Nephron progenitor cell (in vitro differentiated cells): ENCODE data around the gene IARS2.

Source experiments
- DNase-seq: peaks from one replicate; pipeline ENCODE4 v3.0.0; 2021
- H3K27ac Mint-ChIP-seq: 2 replicates; pipeline ENCODE4 v1.8.0; 2021; ENCODE audit warnings: mild to moderate bottlenecking, moderate library complexity, mixed read lengths
- H3K27me3 Mint-ChIP-seq: 2 replicates; pipeline ENCODE4 v1.8.0; 2021; ENCODE audit warnings: mild to moderate bottlenecking, low read depth, mixed read lengths; ENCODE audit not compliant: poor library complexity
- H3K36me3 Mint-ChIP-seq: 2 replicates; pipeline ENCODE4 v1.8.0; 2021; ENCODE audit warnings: low read depth, mixed read lengths
- H3K4me1 Mint-ChIP-seq: 2 replicates; pipeline ENCODE4 v1.8.0; 2021; ENCODE audit warnings: mixed read lengths
- H3K4me3 Mint-ChIP-seq: 2 replicates; pipeline ENCODE4 v1.8.0; 2021; ENCODE audit warnings: mild to moderate bottlenecking, moderate library complexity, mixed read lengths
- H3K9me3 Mint-ChIP-seq: 2 replicates; pipeline ENCODE4 v1.8.0; 2021; ENCODE audit warnings: mild to moderate bottlenecking, moderate library complexity, mixed read lengths
- CTCF ChIP-seq: fragments of 200-600 bp; sonication (generic); IDR thresholded peaks from 2 replicates; pipeline ENCODE4 v1.5.0; 2021; ENCODE audit warnings: antibody characterized with exemption

IARS2 gene

GRCh38 chr1:220060876-220061275, 33.1 kb upstream of the IARS2 start:
- no peaks in the 10 kb centered on the region for H3K27me3 Mint-ChIP-seq
- H3K4me3 Mint-ChIP-seq, result no peak overlapping the region
- no peak for TF ChIP-seq CTCF
- DNase-seq, result no peak
- no peaks in the 10 kb centered on the region for H3K9me3 Mint-ChIP-seq
- H3K4me1 Mint-ChIP-seq, result no peaks in the 10 kb centered on the region
- H3K36me3 Mint-ChIP-seq, result peaks cover 59% of the 10 kb centered on the region
- no peak overlapping the region for H3K27ac Mint-ChIP-seq

DNA sequence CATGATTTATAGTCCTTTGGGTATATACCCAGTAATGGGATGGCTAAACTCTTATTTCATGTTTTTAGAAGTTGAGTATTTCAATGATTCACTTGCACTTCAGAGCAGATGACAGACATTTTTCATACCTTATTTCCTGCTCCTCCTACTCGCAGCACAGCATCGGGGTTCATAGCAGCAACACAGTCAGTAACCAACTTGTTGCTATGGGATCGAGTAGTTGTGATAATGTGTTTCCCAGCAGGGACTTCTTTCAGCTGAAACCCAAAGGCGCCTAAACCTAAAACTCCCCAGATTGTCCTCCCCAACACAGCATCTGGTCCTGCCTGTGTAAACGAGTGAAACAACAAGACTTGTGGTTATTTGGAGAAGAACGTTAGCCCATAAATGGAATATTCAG, 31.3 kb upstream of the IARS2 start:
- no peak for TF ChIP-seq CTCF
- Mint-ChIP-seq H3K27me3 (no peaks in the 10 kb centered on the region), H3K36me3 (peaks cover 53% of the 10 kb centered on the region), H3K9me3 (no peaks in the 10 kb centered on the region), H3K27ac (no peak overlapping the region), H3K4me3 (no peak overlapping the region), H3K4me1 (no peaks in the 10 kb centered on the region)
- no peak for DNase-seq

- no peaks in the 10 kb centered on the region for H3K27me3 Mint-ChIP-seq
- H3K9me3 Mint-ChIP-seq, result no peaks in the 10 kb centered on the region
- no peak overlapping the region for H3K4me3 Mint-ChIP-seq
- no peak for TF ChIP-seq CTCF
- H3K27ac Mint-ChIP-seq, result no peak overlapping the region
- DNase-seq, result no peak
- H3K36me3 Mint-ChIP-seq, result peaks cover 49% of the 10 kb centered on the region
- no peaks in the 10 kb centered on the region for H3K4me1 Mint-ChIP-seq
Observed at GRCh38 chr1:220067269-220068204, 26.4 kb upstream of the IARS2 start.

GRCh38 chr1:220076861-220077762, 16.8 kb upstream of the IARS2 start:
- H3K27ac Mint-ChIP-seq, result no peak overlapping the region
- H3K36me3 Mint-ChIP-seq, result peaks cover 66% of the 10 kb centered on the region
- no peak overlapping the region for H3K4me3 Mint-ChIP-seq
- DNase-seq, result no peak
- peaks cover 11% of the 10 kb centered on the region for H3K9me3 Mint-ChIP-seq
- H3K4me1 Mint-ChIP-seq, result no peaks in the 10 kb centered on the region
- no peak for TF ChIP-seq CTCF
- H3K27me3 Mint-ChIP-seq, result peaks cover 3% of the 10 kb centered on the region

GRCh38 chr1:220077887-220078286, 16.0 kb upstream of the IARS2 start:
- H3K27ac Mint-ChIP-seq, result no peak overlapping the region
- H3K27me3 Mint-ChIP-seq, result peaks cover 3% of the 10 kb centered on the region
- peaks cover 63% of the 10 kb centered on the region for H3K36me3 Mint-ChIP-seq
- TF ChIP-seq CTCF, result no peak
- H3K9me3 Mint-ChIP-seq, result peaks cover 11% of the 10 kb centered on the region
- no peak for DNase-seq
- no peaks in the 10 kb centered on the region for H3K4me1 Mint-ChIP-seq
- no peak overlapping the region for H3K4me3 Mint-ChIP-seq
